HG03095 (cell line): Measurements from ENCODE around the gene PLXNA4.

Experiments
- ATAC-seq: cut with Tn5 transposase; IDR thresholded peaks from one replicate; pipeline ENCODE4 v1.9.1; 2021; ENCODE audit warnings: moderate library complexity; ENCODE audit not compliant: unreplicated experiment

The PLXNA4 gene

GRCh38 chr7:132220060-132220459 is 356.2 kb downstream of the PLXNA4 start:
- no peak for ATAC-seq

GRCh38 chr7:132218876-132219275 is 357.4 kb downstream of the PLXNA4 start:
- ATAC-seq, result no peak

- ATAC-seq, result no peak
Measured at GRCh38 chr7:132216847-132217525, 359.3 kb downstream of the PLXNA4 start.

GRCh38 chr7:132214452-132214851 is 361.8 kb downstream of the PLXNA4 start:
- ATAC-seq, result no peak

- no peak for ATAC-seq
Measured at GRCh38 chr7:132213583-132213982, 362.7 kb downstream of the PLXNA4 start.

GRCh38 chr7:132211971-132212370 is 364.3 kb downstream of the PLXNA4 start:
- no peak for ATAC-seq

GRCh38 chr7:132210821-132211220 is 365.4 kb downstream of the PLXNA4 start:
- ATAC-seq, result no peak

- no peak for ATAC-seq
Measured at GRCh38 chr7:132207782-132208181, 368.5 kb downstream of the PLXNA4 start.

GRCh38 chr7:132207211-132207610 is 369.1 kb downstream of the PLXNA4 start:
- no peak for ATAC-seq

- ATAC-seq, result no peak
Measured at GRCh38 chr7:132206594-132206993, 369.7 kb downstream of the PLXNA4 start.

- no peak for ATAC-seq
Measured at GRCh38 chr7:132205509-132205908, 370.8 kb downstream of the PLXNA4 start.

GRCh38 chr7:132203021-132203420 is 373.2 kb downstream of the PLXNA4 start:
- no peak for ATAC-seq

GRCh38 chr7:132202541-132202940 is 373.7 kb downstream of the PLXNA4 start:
- ATAC-seq, result no peak

- no peak for ATAC-seq
Measured at GRCh38 chr7:132200141-132200540, 376.1 kb downstream of the PLXNA4 start.

GRCh38 chr7:132199626-132200025 is 376.6 kb downstream of the PLXNA4 start:
- no peak for ATAC-seq

- no peak for ATAC-seq
Measured at GRCh38 chr7:132197772-132198171, 378.5 kb downstream of the PLXNA4 start.

GRCh38 chr7:132193898-132194297 is 382.4 kb downstream of the PLXNA4 start:
- no peak for ATAC-seq

- ATAC-seq, result no peak
Measured at GRCh38 chr7:132192809-132193208, 383.5 kb downstream of the PLXNA4 start.

- no peak for ATAC-seq
Measured at GRCh38 chr7:132191418-132191817, 384.9 kb downstream of the PLXNA4 start.

- ATAC-seq, result no peak
Measured at GRCh38 chr7:132190683-132191082, 385.6 kb downstream of the PLXNA4 start.

GRCh38 chr7:132189881-132190280 is 386.4 kb downstream of the PLXNA4 start:
- no peak for ATAC-seq

GRCh38 chr7:132187869-132188789 is 388.1 kb downstream of the PLXNA4 start:
- no peak for ATAC-seq
